ENCODE data around the gene PMCH. TPM values are rescaled to one million over a fixed set of nuclear protein-coding genes. Genes with fewer than 3 reads are reported as not detected.
"Not testable (repeated sequence)": the region's sequence is repeated elsewhere in the genome, so short reads cannot be mapped to it uniquely, and the experiment has no call there.

Gene PMCH
- total and polyA plus RNA-seq, 2 of the 8 experiments (the other 6 are each of a cell fraction or from before 2014, with no cell fraction given), result not detected

GRCh38 chr12:102155206-102155605, 42.4 kb downstream of the PMCH start:
- POLR2A ChIA-PET (ENCODE audit: partially characterized antibody); H2AK5ac ChIP-seq (ENCODE audit: low read depth, low read length); FAIRE-seq: not testable (repeated sequence)

GRCh38 chr12:102147062-102147587, 50.5 kb downstream of the PMCH start:
- WGBS, 2 experiments (ENCODE audit: extremely low coverage in 1 of 2, insufficient coverage in 1 of 2, insufficient read length in 1 of 2, insufficient replicate concordance in 2 of 2, low coverage in 1 of 2, low lambda C conversion rate in 2 of 2, missing lambda C conversion rate in 1 of 2), result 90% methylated on average over 4 of the region's 4 CpGs; no CpG with 5 or more reads in 1 of the 2 experiments

More at GRCh38 chr12:102155206-102155605, 42.4 kb downstream of the PMCH start:
- H3K27me3 ChIP-seq (replicated peaks in 1 of 4; ENCODE audit: control insufficient read depth in 3 of 4, extremely low read depth in 1 of 4, insufficient read depth in 3 of 4, low read length in 3 of 4); H2AFZ ChIP-seq (ENCODE audit: low read length); H3K36me3 ChIP-seq (ENCODE audit: control insufficient read depth in 2 of 4, insufficient read depth in 4 of 4, low read length in 3 of 4); H4K5ac ChIP-seq (ENCODE audit: insufficient read length, low read depth, low read length); H3K23me2 ChIP-seq (ENCODE audit: low read depth, low read length); H3K4me3 ChIP-seq (ENCODE audit: extremely low read depth in 1 of 4, insufficient read depth in 2 of 4, low read depth in 3 of 4, low read length in 4 of 4); H3K9me3 ChIP-seq (ENCODE audit: insufficient read depth in 2 of 2, low read depth in 1 of 2, low read length in 1 of 2); H3K56ac ChIP-seq (replicated peaks; ENCODE audit: insufficient read length, low read depth, low read length); H2BK20ac ChIP-seq (ENCODE audit: low read length); H2BK120ac ChIP-seq (replicated peaks; ENCODE audit: low read depth, low read length); H3K4me2 ChIP-seq (ENCODE audit: insufficient read depth in 1 of 2, low read depth in 2 of 2, low read length in 2 of 2); H4K20me1 ChIP-seq (replicated peaks in 1 of 2; ENCODE audit: control insufficient read depth in 1 of 2, insufficient read depth in 2 of 2, low read length in 2 of 2); DNase-seq (ENCODE audit: low read depth in 1 of 2, low spot score in 2 of 2); H3K27ac ChIP-seq (ENCODE audit: low read depth, low read length); H3K79me2 ChIP-seq (ENCODE audit: control insufficient read depth in 1 of 2, insufficient read depth in 2 of 2, low read length in 2 of 2); H3K4ac ChIP-seq (replicated peaks; ENCODE audit: insufficient read length, low read depth, low read length); H3K23ac ChIP-seq (ENCODE audit: insufficient read length); H3K4me1 ChIP-seq (replicated peaks in 1 of 4; ENCODE audit: control insufficient read depth in 3 of 4, insufficient read depth in 4 of 4, low read length in 3 of 4); H4K8ac ChIP-seq (ENCODE audit: extremely low read depth, insufficient read depth, low read length); H3K14ac ChIP-seq (ENCODE audit: insufficient read length); H2BK15ac ChIP-seq (ENCODE audit: low read length); H2BK5ac ChIP-seq (ENCODE audit: low read depth, low read length); H2BK12ac ChIP-seq (ENCODE audit: low read depth, low read length); H3K79me1 ChIP-seq (ENCODE audit: low read depth, low read length); H3K9ac ChIP-seq (replicated peaks in 1 of 4; ENCODE audit: extremely low read depth in 1 of 4, low read depth in 3 of 4, low read length in 3 of 4); H4K91ac ChIP-seq (replicated peaks; ENCODE audit: insufficient read length, low read length); H3K18ac ChIP-seq (ENCODE audit: extremely low read depth, low read length): not testable (repeated sequence)
- WGBS, 2 experiments (ENCODE audit: extremely low coverage in 1 of 2, insufficient coverage in 1 of 2, insufficient read length in 1 of 2, insufficient replicate concordance in 2 of 2, low coverage in 1 of 2, low lambda C conversion rate in 2 of 2, missing lambda C conversion rate in 1 of 2), result 98% methylated on average over 3 of the region's 3 CpGs; no CpG with 5 or more reads in 1 of the 2 experiments
- CTCF ChIA-PET (ENCODE audit: partially characterized antibody), result interaction anchor here (1.6 to 6.3 kb wide), 2 partner anchors 12 to 14 kb away, joined by 7 to 23 read pairs; no protein-coding TSS in a partner anchor

More at GRCh38 chr12:102147062-102147587, 50.5 kb downstream of the PMCH start:
- H2BK5ac ChIP-seq (ENCODE audit: low read depth, low read length); CTCF ChIA-PET (ENCODE audit: partially characterized antibody); DNase-seq (ENCODE audit: low read depth in 1 of 2, low spot score in 2 of 2); H3K27ac ChIP-seq (ENCODE audit: low read depth, low read length); H2BK15ac ChIP-seq (ENCODE audit: low read length); H3K4ac ChIP-seq (replicated peaks; ENCODE audit: insufficient read length, low read depth, low read length); H3K79me2 ChIP-seq (ENCODE audit: control insufficient read depth in 1 of 2, insufficient read depth in 2 of 2, low read length in 2 of 2); H4K91ac ChIP-seq (replicated peaks; ENCODE audit: insufficient read length, low read length); H2AFZ ChIP-seq (ENCODE audit: low read length); FAIRE-seq; H3K9me3 ChIP-seq (ENCODE audit: insufficient read depth in 2 of 2, low read depth in 1 of 2, low read length in 1 of 2); H3K27me3 ChIP-seq (replicated peaks in 1 of 4; ENCODE audit: control insufficient read depth in 3 of 4, extremely low read depth in 1 of 4, insufficient read depth in 3 of 4, low read length in 3 of 4); H3K79me1 ChIP-seq (ENCODE audit: low read depth, low read length); H4K5ac ChIP-seq (ENCODE audit: insufficient read length, low read depth, low read length); H2BK12ac ChIP-seq (ENCODE audit: low read depth, low read length); H3K23ac ChIP-seq (ENCODE audit: insufficient read length); H4K20me1 ChIP-seq (replicated peaks in 1 of 2; ENCODE audit: control insufficient read depth in 1 of 2, insufficient read depth in 2 of 2, low read length in 2 of 2); H2AK5ac ChIP-seq (ENCODE audit: low read depth, low read length); H3K36me3 ChIP-seq (ENCODE audit: control insufficient read depth in 2 of 4, insufficient read depth in 4 of 4, low read length in 3 of 4); H2BK120ac ChIP-seq (replicated peaks; ENCODE audit: low read depth, low read length); H3K56ac ChIP-seq (replicated peaks; ENCODE audit: insufficient read length, low read depth, low read length); POLR2A ChIA-PET (ENCODE audit: partially characterized antibody); H3K4me1 ChIP-seq (replicated peaks in 1 of 4; ENCODE audit: control insufficient read depth in 3 of 4, insufficient read depth in 4 of 4, low read length in 3 of 4); H3K14ac ChIP-seq (ENCODE audit: insufficient read length); H3K9ac ChIP-seq (replicated peaks in 1 of 4; ENCODE audit: extremely low read depth in 1 of 4, low read depth in 3 of 4, low read length in 3 of 4); H3K23me2 ChIP-seq (ENCODE audit: low read depth, low read length); H3K4me2 ChIP-seq (ENCODE audit: insufficient read depth in 1 of 2, low read depth in 2 of 2, low read length in 2 of 2); H3K4me3 ChIP-seq (ENCODE audit: extremely low read depth in 1 of 4, insufficient read depth in 2 of 4, low read depth in 3 of 4, low read length in 4 of 4); H3K18ac ChIP-seq (ENCODE audit: extremely low read depth, low read length); H4K8ac ChIP-seq (ENCODE audit: extremely low read depth, insufficient read depth, low read length); H2BK20ac ChIP-seq (ENCODE audit: low read length): not testable (repeated sequence)
